ENCODE data around the gene EEF1AKMT4.
"Not testable (repeated sequence)": the region's sequence is repeated elsewhere in the genome, so short reads cannot be mapped to it uniquely, and the experiment has no call there.

- not testable (repeated sequence) for TF ChIP-seq POLR2AphosphoS5 (IDR thresholded peaks at IDR 0.05; ENCODE audit: low read depth); CTCF (IDR thresholded peaks at IDR 0.05; ENCODE audit: insufficient read depth, low read length); REST (IDR thresholded peaks at IDR 0.05; ENCODE audit: insufficient replicate concordance, low read depth); SPI1 (IDR thresholded peaks at IDR 0.05; ENCODE audit: borderline replicate concordance, low read depth)
Measured at GRCh38 chr3:184267249-184267648, 17.8 kb downstream of the EEF1AKMT4 start.
